Activated CD8-positive, alpha-beta memory T cell treated with anti-CD3 and anti-CD28 coated beads, Interleukin-2, amount 10 ng/mL, durations not matched to agents 7 days and 5 days (primary cell): ENCODE measurements around the gene MYLK4. TPM values are rescaled to one million over a fixed set of nuclear protein-coding genes. Genes with fewer than 3 reads are reported as not detected.

ENCODE experiments used
- ATAC-seq: fragments of 150-1000 bp; cut with Tn5 transposase; one replicate; pipeline ENCODE4 v1.10.0; 2021; ENCODE audit warnings: moderate library complexity
- CTCF ChIA-PET: fragments of 350-600 bp; sonication (Branson Sonifier 250); formaldehyde crosslinking; loops from one replicate; lab custom pipeline; 2021; ENCODE audit warnings: antibody characterized with exemption; lab: Charles Lee
- DNase-seq: peaks from one replicate; pipeline ENCODE4 v3.0.0-alpha.2; 2020
- H3K27ac Mint-ChIP-seq: one replicate; pipeline ENCODE4 v1.8.0; 2021; ENCODE audit warnings: mild to moderate bottlenecking, mixed read lengths
- H3K27me3 Mint-ChIP-seq: one replicate; pipeline ENCODE4 v1.8.0; 2021; ENCODE audit warnings: mixed read lengths
- H3K36me3 Mint-ChIP-seq: one replicate; pipeline ENCODE4 v1.8.0; 2021; ENCODE audit warnings: mild to moderate bottlenecking, mixed read lengths
- H3K4me1 Mint-ChIP-seq: one replicate; pipeline ENCODE4 v1.8.0; 2021; ENCODE audit warnings: mixed read lengths
- H3K4me3 Mint-ChIP-seq: one replicate; pipeline ENCODE4 v1.8.0; 2021; ENCODE audit warnings: mild to moderate bottlenecking, moderate library complexity, mixed read lengths
- H3K9me3 Mint-ChIP-seq: one replicate; pipeline ENCODE4 v1.8.0; 2022; ENCODE audit warnings: low read depth, mixed read lengths
- total RNA-seq, 2 experiments: library from RNA; stranded (reverse); gene quantifications; one replicate each; pipeline ENCODE4 v1.2.3, GENCODE V29; 2021

The MYLK4 gene
- total RNA-seq, 2 experiments from 2014 or later = 0.18 to 0.23 TPM

- Mint-ChIP-seq H3K27me3 (peaks cover 51% of the 10 kb centered on the region), H3K4me3 (no peak overlapping the region), H3K9me3 (no peaks in the 10 kb centered on the region), H3K27ac (no peak overlapping the region), H3K4me1 (no peaks in the 10 kb centered on the region), H3K36me3 (no peaks in the 10 kb centered on the region)
- CTCF ChIA-PET = interaction anchor here (4.2 kb wide), 1 partner anchor 17 kb away, joined by 22 read pairs; no protein-coding TSS in a partner anchor
- ATAC-seq = no peak
- DNase-seq = no peak
Measured at GRCh38 chr6:2651961-2652360, 98.8 kb downstream of the MYLK4 start.

GRCh38 chr6:2651536-2651935, 99.2 kb downstream of the MYLK4 start:
- Mint-ChIP-seq H3K9me3 (no peaks in the 10 kb centered on the region), H3K27me3 (peaks cover 52% of the 10 kb centered on the region), H3K4me3 (no peak overlapping the region), H3K4me1 (no peaks in the 10 kb centered on the region), H3K27ac (no peak overlapping the region), H3K36me3 (no peaks in the 10 kb centered on the region)
- ATAC-seq (no peak), DNase-seq (no peak)
- CTCF ChIA-PET = interaction anchor here (4.2 kb wide), 1 partner anchor 17 kb away, joined by 22 read pairs; no protein-coding TSS in a partner anchor

- H3K27me3 Mint-ChIP-seq = peaks cover 44% of the 10 kb centered on the region
- no peak overlapping the region for H3K4me3 Mint-ChIP-seq
- CTCF ChIA-PET = interaction anchor here (5.0 kb wide), 1 partner anchor 11 kb away, joined by 27 read pairs; no protein-coding TSS in a partner anchor
- DNase-seq (no peak), ATAC-seq (no peak)
- H3K4me1 Mint-ChIP-seq = peaks cover 2% of the 10 kb centered on the region
- H3K9me3 Mint-ChIP-seq = no peaks in the 10 kb centered on the region
- H3K27ac Mint-ChIP-seq = no peak overlapping the region
- no peaks in the 10 kb centered on the region for H3K36me3 Mint-ChIP-seq
Measured at GRCh38 chr6:2646346-2646745, 104.4 kb downstream of the MYLK4 start.

GRCh38 chr6:2643935-2644539, 106.7 kb downstream of the MYLK4 start:
- ATAC-seq = no peak
- Mint-ChIP-seq H3K27me3 (peaks cover 57% of the 10 kb centered on the region), H3K9me3 (no peaks in the 10 kb centered on the region), H3K27ac (no peak overlapping the region), H3K4me1 (peaks cover 8% of the 10 kb centered on the region), H3K36me3 (no peaks in the 10 kb centered on the region), H3K4me3 (no peak overlapping the region)
- no peak for DNase-seq
- CTCF ChIA-PET = interaction anchor here (2.1 to 5.0 kb wide), 2 partner anchors 9 to 10 kb away, joined by 11 to 27 read pairs; no protein-coding TSS in a partner anchor

- H3K36me3 Mint-ChIP-seq = no peaks in the 10 kb centered on the region
Measured at GRCh38 chr6:2643130-2643529, 107.6 kb downstream of the MYLK4 start.

GRCh38 chr6:2641044-2641725, 109.5 kb downstream of the MYLK4 start:
- Mint-ChIP-seq H3K4me3 (no peak overlapping the region), H3K27ac (no peak overlapping the region), H3K36me3 (no peaks in the 10 kb centered on the region), H3K4me1 (peaks cover 8% of the 10 kb centered on the region), H3K27me3 (peaks cover 48% of the 10 kb centered on the region), H3K9me3 (no peaks in the 10 kb centered on the region)
- peak; percentile 32 for DNase-seq
- CTCF ChIA-PET = no interaction called here
- ATAC-seq = no peak

More at GRCh38 chr6:2643130-2643529, 107.6 kb downstream of the MYLK4 start:
- DNase-seq (no peak), ATAC-seq (no peak)
- H3K4me3 Mint-ChIP-seq = no peak overlapping the region
- CTCF ChIA-PET = interaction anchor here (2.1 kb wide), 1 partner anchor 9 kb away, joined by 11 read pairs; no protein-coding TSS in a partner anchor
- H3K27me3 Mint-ChIP-seq = peaks cover 51% of the 10 kb centered on the region
- no peak overlapping the region for H3K27ac Mint-ChIP-seq
- H3K4me1 Mint-ChIP-seq = peaks cover 8% of the 10 kb centered on the region
- H3K9me3 Mint-ChIP-seq = no peaks in the 10 kb centered on the region

GRCh38 chr6:2640551-2640950, 110.2 kb downstream of the MYLK4 start:
- H3K36me3 Mint-ChIP-seq = no peaks in the 10 kb centered on the region
- H3K27ac Mint-ChIP-seq = no peak overlapping the region
- no peak overlapping the region for H3K4me3 Mint-ChIP-seq
- H3K4me1 Mint-ChIP-seq = peaks cover 8% of the 10 kb centered on the region
- H3K9me3 Mint-ChIP-seq = no peaks in the 10 kb centered on the region
- peaks cover 50% of the 10 kb centered on the region for H3K27me3 Mint-ChIP-seq
- ATAC-seq = no peak
- CTCF ChIA-PET = no interaction called here
- DNase-seq = no peak

- CTCF ChIA-PET = no interaction called here
- Mint-ChIP-seq H3K36me3 (no peaks in the 10 kb centered on the region), H3K4me1 (peaks cover 8% of the 10 kb centered on the region), H3K4me3 (no peak overlapping the region), H3K9me3 (no peaks in the 10 kb centered on the region), H3K27me3 (peaks cover 50% of the 10 kb centered on the region), H3K27ac (no peak overlapping the region)
- ATAC-seq (no peak), DNase-seq (no peak)
Measured at GRCh38 chr6:2639896-2640295, 110.8 kb downstream of the MYLK4 start.

GRCh38 chr6:2639167-2639566, 111.6 kb downstream of the MYLK4 start:
- Mint-ChIP-seq H3K4me1 (peaks cover 10% of the 10 kb centered on the region), H3K27ac (no peak overlapping the region), H3K36me3 (no peaks in the 10 kb centered on the region), H3K27me3 (peaks cover 50% of the 10 kb centered on the region), H3K4me3 (no peak overlapping the region), H3K9me3 (no peaks in the 10 kb centered on the region)
- CTCF ChIA-PET = no interaction called here
- ATAC-seq = no peak
- DNase-seq = no peak

GRCh38 chr6:2636672-2637071, 114.0 kb downstream of the MYLK4 start:
- no peak overlapping the region for H3K27ac Mint-ChIP-seq
- no peaks in the 10 kb centered on the region for H3K36me3 Mint-ChIP-seq
- H3K9me3 Mint-ChIP-seq = no peaks in the 10 kb centered on the region
- peaks cover 52% of the 10 kb centered on the region for H3K27me3 Mint-ChIP-seq
- no peak for ATAC-seq
- H3K4me1 Mint-ChIP-seq = peaks cover 10% of the 10 kb centered on the region
- CTCF ChIA-PET = no interaction called here
- no peak overlapping the region for H3K4me3 Mint-ChIP-seq
- no peak for DNase-seq

- Mint-ChIP-seq H3K4me1 (peaks cover 5% of the 10 kb centered on the region), H3K36me3 (no peaks in the 10 kb centered on the region), H3K27me3 (peaks cover 46% of the 10 kb centered on the region), H3K4me3 (no peak overlapping the region), H3K9me3 (no peaks in the 10 kb centered on the region), H3K27ac (no peak overlapping the region)
- DNase-seq = no peak
- CTCF ChIA-PET = interaction anchor here (1.3 to 4.1 kb wide), 9 partner anchors 10 to 1040 kb away, joined by 3 to 36 read pairs (median 14); no protein-coding TSS in a partner anchor
- ATAC-seq = no peak
Measured at GRCh38 chr6:2635911-2636310, 114.8 kb downstream of the MYLK4 start.

GRCh38 chr6:2634139-2634964, 116.4 kb downstream of the MYLK4 start:
- no peaks in the 10 kb centered on the region for H3K36me3 Mint-ChIP-seq
- DNase-seq (peak; percentile 83), ATAC-seq (peak; percentile 97)
- peaks cover 40% of the 10 kb centered on the region for H3K27me3 Mint-ChIP-seq
- CTCF ChIA-PET = interaction anchor here (0.6 to 4.1 kb wide), 56 partner anchors 8 to 1041 kb away, joined by 3 to 36 read pairs (median 4); partner anchors contain the start of gene MYLK4
- peak overlapping the region; percentile 44 for H3K4me3 Mint-ChIP-seq
- no peak overlapping the region for H3K27ac Mint-ChIP-seq
- H3K4me1 Mint-ChIP-seq = peaks cover 2% of the 10 kb centered on the region
- H3K9me3 Mint-ChIP-seq = no peaks in the 10 kb centered on the region

GRCh38 chr6:2633736-2634135, 117.0 kb downstream of the MYLK4 start:
- Mint-ChIP-seq H3K4me3 (peak overlapping the region; percentile 44), H3K27me3 (peaks cover 38% of the 10 kb centered on the region), H3K9me3 (no peaks in the 10 kb centered on the region), H3K27ac (no peak overlapping the region), H3K4me1 (peaks cover 2% of the 10 kb centered on the region), H3K36me3 (no peaks in the 10 kb centered on the region)
- DNase-seq = no peak
- CTCF ChIA-PET = interaction anchor here (1.1 to 4.1 kb wide), 38 partner anchors 8 to 1037 kb away, joined by 3 to 36 read pairs (median 6); partner anchors contain the start of gene MYLK4
- no peak for ATAC-seq
